HG03175 (cell line): ENCODE data around the gene C1GALT1.
A peak's percentile ranks its signal among the peaks of the same experiment; 100 is the strongest.
"Not testable (repeated sequence)": the region's sequence is repeated elsewhere in the genome, so short reads cannot be mapped to it uniquely, and the experiment has no call there.

ENCODE experiments used
- ATAC-seq: cut with Tn5 transposase; IDR thresholded peaks from one replicate; pipeline ENCODE4 v1.9.1; 2021; ENCODE audit warnings: mild to moderate bottlenecking, moderate library complexity; ENCODE audit not compliant: unreplicated experiment

The C1GALT1 gene

DNA sequence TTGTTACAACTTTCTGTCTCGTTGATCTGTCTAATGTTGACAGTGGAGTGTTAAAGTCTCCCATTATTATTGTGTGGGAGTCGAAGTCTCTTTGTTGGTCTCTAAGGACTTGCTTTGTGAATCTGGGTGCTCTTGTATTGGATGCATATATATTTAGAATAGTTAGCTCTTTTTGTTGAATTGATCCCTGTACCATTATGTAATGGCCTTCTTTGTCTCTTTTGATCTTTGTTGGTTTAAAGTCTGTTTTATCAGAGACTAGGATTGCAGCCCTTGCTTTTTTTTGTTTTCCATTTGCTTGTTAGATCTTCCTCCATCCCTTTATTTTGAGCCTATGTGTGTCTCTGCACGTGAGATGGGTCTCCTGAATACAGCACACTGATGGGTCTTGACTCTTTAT lies 17.2 kb downstream of the C1GALT1 start:
- not testable (repeated sequence) for ATAC-seq

DNA sequence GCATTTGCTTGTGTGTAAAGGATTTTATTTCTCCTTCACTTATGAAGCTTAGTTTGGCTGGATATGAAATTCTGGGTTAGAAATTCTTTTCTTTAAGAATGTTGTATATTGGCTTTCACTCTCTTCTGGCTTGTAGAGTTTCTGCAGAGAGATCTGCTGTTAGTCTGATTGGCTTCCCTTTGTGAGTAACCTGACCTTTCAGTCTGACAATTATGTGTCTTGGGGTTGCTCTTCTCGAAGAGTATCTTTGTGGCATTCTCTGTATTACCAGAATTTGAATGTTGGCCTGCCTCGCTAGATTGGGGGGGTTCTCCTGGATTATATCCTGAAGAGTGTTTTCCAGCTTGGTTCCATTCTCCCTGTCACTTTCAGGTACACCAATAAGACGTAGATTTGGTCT lies 17.9 kb downstream of the C1GALT1 start:
- not testable (repeated sequence) for ATAC-seq

DNA sequence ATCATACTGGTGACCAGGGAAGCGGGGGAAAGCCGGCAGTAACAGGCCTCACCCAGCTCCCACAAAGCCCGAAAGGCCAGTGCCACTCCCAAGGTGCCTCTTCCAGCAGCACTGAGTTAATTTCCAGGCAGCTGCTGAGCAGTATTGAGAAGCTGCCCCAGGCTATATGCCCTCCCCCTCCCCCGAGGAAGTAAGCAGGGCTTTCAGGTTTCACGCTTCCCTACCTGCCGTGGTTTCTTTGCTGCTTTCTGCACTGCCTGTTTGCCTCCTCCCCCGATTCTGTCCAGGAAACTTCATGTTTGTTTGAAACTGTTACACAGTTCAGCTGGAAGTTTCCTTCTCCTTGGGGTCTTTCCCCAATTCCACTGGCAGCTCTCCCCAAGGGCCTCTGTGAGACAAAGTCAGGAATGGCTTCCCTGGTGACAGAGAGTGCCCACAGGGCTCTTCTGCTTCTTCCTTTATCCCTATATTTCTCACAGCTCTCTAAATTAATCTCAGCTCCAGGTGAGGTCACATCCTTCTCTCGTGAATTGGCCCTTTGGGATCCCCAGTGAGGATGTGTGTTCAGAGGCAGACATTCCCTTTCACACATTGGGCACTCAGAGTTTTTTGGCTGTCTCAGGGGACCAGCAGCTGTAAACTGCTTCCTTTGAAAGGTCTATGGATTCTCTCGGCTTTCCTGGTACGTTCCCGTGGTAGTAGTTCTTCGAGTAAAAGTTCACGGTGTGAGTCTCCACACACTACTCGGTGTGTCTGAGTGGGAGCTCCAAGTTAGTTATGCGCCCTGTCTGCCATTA lies 19.4 kb downstream of the C1GALT1 start:
- peak; percentile 99 for ATAC-seq

DNA sequence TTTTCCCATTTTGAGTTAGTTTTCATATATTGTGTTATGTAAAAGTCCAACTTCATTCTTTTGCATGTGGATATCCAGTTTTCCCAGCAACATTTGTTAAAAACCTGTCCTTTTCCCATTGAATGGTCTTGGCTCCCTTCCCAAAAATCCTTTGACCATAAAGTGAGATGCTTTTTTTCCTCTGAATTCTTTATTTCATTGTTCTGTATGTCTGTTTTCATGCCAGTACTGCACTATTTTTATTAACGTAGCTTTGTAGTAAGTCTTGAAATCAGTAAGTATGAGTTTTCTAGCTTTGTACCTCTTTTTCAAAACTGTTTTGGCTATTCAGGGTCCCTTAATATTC lies 20.0 kb downstream of the C1GALT1 start:
- no peak for ATAC-seq

DNA sequence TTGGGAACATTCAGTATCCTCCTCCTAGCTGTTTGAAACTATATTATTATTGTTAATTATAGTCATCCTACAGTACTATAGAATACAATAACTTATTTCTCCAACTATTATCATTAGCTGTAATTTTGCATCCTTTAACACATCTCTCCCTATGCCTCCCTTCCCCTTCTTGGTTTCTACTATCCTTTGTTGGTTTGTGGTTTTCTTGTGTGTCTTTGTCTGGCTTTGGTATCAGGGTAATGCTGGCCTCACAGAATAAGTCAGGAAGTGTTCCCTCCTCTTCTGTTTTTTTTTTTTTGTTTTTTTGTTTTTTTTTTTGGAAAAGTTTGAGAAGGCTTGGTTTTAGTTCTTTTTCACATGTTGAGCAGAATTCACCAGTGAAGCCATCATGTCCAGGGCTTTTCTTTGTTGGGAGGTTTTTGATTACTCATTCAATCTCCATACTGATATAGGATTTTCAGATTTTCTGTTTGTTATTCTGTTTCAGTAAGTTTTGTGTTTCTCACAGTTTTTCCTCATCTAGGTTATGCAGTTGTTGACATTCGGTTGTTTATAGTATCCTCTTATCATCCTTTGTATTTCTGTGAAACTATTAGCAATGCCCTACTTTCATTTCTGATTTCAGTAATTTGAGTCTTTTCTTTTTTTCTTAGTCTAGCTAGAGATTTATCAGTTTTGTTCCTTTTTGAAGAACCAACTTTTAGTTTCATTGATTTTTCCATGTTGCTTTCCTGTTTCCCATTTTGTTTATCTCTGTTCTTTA lies 21.6 kb downstream of the C1GALT1 start:
- ATAC-seq: no peak

DNA sequence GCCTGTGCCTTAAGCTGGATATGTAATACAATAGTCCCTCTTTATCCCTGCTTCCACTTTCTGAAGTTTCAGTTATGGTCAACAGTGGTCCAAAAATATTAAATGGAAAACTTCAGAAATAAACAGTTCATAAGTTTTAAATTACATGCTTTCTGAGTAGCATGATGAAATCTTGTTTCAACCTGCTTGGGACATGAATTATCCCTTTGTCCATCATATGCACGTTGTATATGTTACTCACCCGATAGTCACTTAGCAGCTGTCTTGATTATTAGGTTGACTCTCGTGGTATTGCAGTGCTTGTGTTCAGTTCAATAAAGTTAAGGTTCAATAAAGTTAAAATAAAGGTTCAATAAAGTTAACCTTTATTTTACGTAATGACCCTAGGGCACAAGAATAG lies 25.5 kb downstream of the C1GALT1 start:
- ATAC-seq: no peak

DNA sequence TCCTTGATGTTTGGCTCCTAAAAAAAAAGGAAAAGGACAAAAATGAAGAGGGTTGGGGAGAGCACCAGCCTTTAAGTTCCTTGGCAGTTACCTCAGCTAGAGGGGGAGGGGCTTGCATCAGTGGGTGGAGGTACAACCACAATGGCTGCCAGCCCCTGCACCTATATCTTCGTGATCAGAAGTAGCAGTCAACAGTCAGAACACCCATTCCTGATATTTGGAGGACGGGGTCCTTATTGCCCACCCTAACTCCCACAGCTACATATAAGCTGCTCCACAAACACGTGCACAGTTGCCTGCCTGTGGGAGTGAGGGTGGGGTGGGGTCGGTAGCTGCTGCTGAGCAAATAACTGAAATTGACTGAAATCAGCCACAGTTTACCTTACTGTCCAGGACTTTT lies 26.2 kb downstream of the C1GALT1 start:
- no peak for ATAC-seq

DNA sequence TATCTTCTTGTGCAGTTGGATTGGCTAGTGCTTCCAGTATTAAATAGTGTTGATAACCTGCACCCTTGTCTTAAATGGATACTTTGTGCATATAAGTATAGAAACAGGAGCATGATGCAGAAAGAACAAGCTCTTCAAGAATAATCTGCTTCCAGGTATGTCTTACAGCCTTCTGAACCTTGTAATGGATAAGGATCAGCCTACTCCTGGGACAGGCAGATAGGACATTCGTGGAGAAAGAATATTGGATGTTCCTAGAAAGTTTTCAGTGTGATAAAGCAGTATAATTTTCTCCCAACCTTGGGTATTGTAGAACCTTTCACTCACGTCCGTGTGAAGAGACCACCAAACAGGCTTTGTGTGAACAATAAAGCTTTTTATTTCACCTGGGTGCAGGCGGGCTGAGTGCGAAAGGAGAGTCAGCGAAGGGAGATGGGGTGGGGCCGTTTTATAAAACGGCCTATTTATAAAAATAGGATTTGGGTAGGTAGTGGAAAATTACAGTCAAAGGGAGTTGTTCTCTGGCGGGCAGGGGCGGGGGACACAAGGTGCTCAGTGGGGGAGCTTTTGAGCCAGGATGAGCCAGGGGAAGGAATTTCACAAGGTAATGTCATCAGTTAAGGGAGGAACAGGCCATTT lies 27.2 kb downstream of the C1GALT1 start:
- no peak for ATAC-seq

DNA sequence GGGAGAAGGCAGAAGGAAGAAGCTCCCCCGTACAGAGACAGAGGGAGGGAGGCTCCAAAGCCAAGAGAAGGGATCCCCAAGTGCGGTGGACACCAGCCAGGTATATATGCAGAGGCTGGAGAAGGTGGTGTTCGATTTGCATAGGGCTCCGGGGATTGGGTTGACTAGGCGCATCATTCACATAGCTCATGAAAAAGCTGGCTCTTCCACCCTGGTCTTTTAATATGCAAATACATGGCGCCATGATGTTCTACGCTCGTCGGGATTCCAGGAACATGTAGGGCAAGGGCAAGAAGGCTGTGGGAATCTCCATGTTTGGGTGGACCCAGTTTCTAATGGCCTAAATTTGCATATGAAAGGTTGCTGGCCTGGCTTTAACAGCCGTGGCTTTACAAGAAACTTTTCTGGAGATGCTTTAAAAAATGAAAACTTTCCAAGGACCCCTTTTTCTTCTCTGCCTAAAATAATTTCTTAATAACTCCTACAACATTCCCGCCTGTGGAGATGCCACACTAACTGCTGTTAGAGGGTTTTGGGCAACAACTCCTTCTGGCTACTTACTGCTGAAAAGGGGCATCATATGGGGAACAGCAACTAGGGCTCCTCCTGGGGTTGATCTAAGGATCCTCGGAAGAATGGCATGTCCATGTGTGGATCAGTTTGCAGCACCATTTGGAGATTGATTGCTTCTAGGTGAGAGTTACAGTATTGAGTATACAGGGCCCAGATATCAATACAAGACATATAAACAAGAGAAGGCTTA lies 28.3 kb downstream of the C1GALT1 start:
- no peak for ATAC-seq

DNA sequence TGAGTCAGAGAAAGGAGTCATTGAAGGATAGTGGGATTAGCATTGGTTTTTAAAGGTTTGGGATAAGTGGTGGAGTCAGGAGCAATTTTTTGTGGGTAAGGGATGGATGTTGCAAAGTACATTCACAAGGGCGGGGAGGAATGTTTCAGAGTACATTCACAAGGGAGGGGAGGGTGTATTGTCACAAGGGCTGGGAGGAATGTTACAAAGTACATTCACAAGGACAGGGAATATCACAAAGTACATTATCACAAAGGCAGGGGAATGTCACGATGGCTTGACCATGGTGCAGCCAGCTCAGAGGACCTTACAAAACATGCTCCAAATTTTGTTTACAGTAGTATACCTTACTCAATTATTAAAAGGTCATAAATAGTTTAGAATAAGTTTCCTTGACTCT lies 30.3 kb downstream of the C1GALT1 start:
- no peak for ATAC-seq

DNA sequence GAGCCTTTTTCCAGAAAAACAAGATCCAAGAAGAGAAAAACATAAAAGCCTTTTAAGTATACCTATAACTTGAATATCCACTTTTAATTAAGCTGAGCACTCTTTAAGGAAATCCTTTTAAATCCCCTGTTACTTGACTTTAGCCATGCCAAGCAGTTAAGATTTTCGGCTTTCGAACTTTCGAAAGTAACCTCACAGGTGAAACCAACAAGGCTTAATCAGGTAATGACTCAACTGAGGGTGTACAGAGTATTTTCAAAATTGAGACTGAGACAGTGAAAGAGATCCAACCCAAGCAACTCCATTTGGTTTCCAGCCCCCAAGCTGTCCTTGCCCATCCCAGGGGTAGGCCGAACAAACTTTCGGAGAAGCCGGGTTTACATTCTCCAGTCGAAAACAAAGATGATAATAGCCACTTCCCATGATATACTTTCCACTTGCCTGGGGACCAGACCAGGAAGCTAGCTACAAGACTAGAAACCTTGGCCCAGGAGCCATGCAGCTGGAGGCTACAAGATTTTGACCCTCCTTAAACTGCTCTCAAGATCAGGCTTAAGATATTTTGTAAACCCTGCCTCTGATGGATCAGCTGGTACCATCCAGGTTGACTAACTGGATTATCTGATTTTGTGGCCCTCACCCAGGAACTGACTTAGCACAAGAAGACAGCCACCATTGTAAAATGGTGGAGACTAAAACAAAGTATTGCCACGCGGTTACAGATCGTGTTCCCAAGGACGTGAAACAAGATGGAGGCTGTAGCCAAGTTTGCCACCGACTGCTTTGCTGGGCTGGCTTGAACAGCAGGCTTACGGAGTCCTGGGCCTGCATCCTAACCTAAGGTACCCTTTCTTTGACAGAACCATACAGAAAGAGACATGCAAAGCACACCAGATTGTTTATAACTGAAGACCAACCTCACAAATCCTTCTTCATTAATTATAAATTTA lies 32.3 kb downstream of the C1GALT1 start:
- no peak for ATAC-seq

DNA sequence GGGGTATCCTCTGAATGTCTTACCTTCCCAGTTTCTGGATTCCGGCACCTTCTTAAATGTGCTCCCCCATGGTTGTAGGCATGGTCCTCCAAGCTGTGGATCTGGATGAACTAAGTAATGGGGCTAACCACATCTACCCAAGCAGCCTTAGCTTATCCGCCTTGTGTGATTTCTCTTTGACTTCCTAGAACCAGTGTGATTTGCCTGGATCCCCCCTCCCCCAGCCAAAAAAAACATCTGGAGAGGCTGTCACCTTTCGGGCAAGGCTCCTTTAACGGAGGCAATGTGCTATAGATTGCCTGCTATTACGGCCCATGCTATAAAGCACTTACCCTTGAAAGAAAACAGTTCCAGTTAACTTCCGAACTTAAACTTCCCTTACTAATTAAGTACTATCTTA lies 33.9 kb downstream of the C1GALT1 start:
- no peak for ATAC-seq

DNA sequence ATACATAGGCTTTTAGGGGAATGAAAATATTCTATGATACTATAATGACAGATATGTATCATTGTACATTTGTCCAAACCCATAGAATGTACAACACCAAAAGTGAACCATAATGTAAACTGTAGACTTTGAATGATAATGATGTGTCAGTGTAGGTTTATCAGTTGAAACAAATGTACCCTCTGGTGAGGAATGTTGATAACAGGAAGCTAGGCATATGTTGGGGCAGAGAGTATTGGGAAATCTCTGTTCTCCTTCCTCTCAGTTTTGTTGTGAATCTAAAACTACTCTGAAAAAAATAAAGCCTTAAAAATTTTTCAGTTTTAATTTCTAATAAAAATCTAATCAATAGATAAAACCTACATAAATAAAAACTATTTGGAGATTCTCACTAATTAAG lies 36.9 kb downstream of the C1GALT1 start:
- no peak for ATAC-seq

DNA sequence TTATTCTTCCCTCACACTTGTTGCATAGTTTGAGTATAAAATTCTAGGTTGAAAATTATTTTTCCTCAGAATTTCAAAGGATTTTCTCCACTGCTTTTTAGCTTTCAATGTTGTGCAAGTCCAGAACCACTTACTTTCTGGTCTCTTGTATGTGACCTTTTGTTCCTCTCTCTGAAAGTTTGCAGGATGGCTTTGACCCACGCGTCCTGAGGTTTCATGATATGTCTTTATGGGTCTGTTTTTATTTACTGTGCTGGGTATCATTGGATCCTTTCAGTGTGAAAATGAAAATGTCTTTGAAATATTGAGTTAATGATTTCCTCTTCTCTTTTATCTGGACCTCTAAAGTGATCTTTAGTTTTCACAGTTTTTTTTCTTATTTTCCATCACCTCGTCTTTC lies 38.5 kb downstream of the C1GALT1 start:
- ATAC-seq: no peak

DNA sequence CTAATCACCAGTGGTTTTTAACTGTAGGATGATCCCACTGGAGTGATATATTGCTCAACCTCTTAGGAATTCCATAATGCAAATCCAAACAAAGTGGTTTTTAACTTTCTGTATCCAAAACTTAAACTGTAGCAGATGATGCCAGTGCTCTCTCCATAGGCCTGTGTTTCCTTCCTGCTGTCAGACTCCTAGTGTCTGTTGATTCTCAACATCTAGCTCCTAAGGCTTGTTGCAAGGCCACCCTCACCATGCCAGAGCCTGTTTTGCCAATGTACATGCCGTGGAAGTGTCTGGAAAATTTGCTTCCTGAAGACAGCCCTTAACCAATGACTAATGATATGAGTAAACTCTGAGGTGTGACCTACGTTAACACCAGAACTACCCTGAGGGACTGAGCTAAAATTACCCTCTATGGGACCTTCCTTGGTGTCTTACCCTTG lies 39.3 kb downstream of the C1GALT1 start:
- ATAC-seq: no peak

DNA sequence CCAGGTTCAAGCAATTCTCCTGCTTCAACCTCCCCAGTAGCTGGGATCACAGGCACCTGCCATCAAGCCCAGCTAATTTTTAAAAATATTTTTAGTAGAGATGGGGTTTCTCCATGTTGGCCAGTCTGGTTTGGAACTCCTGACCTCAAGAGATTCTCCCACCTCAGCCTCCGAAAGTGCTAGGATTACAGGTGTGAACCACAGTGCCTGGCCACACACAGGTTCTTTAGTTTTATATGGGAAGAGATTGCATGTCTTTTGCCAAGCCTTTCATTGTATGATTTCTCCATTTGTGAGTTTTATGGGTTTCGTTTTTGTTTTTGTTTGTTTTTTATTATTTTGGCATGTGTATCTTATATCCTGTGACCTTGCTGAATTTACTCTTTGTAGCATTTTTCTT lies 40.9 kb downstream of the C1GALT1 start:
- ATAC-seq: no peak

DNA sequence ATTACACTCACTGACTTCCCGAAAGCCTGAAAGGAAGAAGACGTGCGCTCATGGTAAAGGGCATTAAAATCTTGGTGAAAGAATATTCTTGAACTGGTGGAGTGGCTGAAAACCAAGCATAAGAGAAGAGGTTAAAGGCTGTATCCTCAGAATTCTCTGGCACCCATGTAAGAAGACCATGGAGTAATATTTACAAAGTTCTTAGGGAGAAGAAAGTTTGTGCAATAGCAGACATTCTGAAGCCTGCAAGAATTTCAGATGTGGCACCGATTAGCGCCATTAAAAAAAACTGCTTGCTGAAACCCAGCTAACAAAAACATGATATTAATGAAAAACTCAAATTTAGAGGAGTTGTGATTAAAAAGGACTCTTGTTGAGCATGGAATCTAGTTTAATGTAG lies 44.1 kb downstream of the C1GALT1 start:
- no peak for ATAC-seq

DNA sequence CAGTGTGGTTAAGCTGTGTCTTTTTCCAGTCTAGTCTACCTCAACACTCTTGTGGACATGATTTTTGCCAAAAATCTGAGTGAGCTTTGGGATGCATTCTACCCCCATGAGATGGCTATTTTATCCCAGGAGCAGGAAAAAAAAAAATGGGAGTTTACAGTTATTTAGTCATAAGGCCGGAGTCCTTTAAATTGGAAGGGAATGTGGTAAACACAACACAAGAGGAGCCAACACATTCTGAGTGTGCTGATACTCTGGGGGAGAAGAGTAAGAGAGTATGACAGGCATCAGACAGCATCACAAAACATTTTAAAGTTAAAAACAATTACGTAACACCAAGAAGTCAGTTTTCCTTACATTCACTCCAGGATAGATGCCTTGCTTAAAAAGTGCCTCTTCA lies 46.1 kb downstream of the C1GALT1 start:
- ATAC-seq: no peak

DNA sequence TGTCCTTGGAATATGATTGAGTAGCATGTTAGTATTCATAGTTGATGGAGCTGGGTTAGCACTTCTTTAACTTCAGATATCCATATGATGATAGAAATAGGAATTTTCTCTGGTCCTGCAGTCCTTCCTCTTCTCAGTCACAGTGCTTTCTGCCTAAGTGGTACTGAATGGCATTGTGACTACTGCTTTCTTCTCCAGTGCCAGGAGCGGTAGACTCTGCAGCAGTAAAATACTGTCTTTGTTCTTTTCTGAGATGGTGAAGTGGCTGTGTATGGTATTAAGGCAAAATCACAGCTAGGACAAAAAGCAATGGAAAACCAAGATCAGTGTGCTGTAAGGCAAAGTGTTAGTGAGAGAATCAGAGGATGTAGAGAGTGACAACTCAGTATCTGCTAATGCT lies 46.6 kb downstream of the C1GALT1 start:
- no peak for ATAC-seq

DNA sequence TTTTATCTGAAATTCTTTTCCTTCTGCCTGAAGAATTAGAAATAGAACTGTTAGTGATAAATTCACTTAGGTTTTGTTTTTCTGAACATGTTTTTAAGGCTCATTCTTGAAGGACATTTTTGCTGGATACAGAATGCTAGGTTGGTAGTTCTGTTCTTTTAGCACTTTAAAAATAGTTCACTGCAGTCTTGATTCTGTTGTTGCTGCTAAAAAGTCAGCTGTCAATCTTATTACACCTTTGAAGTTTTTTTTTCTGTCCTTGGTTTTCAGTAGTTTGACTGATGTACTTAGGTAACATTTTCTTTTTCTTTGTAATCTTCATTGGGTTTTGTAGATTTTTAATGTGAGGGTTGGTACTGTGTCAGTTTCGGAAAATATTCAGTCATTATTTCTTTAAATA lies 48.7 kb downstream of the C1GALT1 start:
- ATAC-seq: no peak
